GM18499 (cell line): ENCODE results near the gene TNRC6C.
"Not testable (repeated sequence)": the region's sequence is repeated elsewhere in the genome, so short reads cannot be mapped to it uniquely, and the experiment has no call there.

ENCODE experiments used
- ATAC-seq: cut with Tn5 transposase; IDR thresholded peaks from one replicate; pipeline ENCODE4 v1.9.1; 2021; ENCODE audit warnings: moderate number of reproducible peaks; ENCODE audit not compliant: insufficient read depth, unreplicated experiment

TNRC6C gene

GRCh38 chr17:78040440-78041385 lies 82.2 kb downstream of the TNRC6C start:
- no peak for ATAC-seq

GRCh38 chr17:78041386-78042179 lies 83.1 kb downstream of the TNRC6C start:
- ATAC-seq = no peak

- ATAC-seq = no peak
Measured at GRCh38 chr17:78042542-78042941, 84.0 kb downstream of the TNRC6C start.

GRCh38 chr17:78043031-78043430 lies 84.5 kb downstream of the TNRC6C start:
- ATAC-seq = no peak

DNA sequence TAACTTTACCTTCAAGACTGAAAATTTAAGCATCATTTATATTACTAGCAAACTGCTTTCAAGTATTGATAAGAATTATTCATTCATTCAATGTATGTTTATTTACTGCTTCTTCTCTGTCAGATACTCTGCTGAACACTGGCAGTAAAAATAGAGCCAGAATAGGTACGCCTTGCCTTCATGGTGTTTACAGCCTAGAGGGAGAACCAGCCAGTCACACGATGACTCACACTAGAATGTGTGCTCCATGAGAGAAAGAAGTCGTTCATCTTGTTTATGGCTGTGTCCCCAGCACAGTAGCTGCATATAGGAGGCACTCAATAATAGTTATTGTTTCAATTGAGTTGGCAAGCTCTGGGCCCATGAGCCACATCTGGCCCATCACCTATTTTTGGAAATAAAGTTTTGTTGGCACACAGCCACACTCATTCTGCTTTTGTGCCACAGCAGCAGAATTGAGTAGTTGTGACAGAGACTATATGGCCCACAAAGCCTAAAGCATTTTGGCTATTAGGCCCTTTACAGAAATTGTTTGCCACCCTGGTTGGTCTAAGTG lies 85.9 kb downstream of the TNRC6C start:
- ATAC-seq = no peak

DNA sequence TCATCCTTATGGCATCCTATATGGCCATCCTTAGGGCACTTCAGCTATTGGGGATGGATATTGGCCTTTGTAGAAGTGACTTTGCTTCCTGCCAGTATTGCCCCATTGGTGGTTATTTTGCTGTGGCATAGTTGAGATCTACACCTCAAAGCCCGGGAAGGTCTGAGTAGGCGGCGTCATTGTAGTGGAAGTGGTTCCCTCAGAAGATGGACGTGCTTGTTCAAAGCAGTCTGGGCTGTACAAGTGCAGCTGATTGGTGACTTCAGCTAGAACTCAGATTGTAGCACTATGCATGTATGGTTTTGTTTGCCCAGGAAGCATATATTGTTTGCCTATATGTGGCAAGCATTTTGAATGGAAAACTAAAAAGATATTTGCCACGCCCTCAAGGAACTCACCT lies 86.8 kb downstream of the TNRC6C start:
- no peak for ATAC-seq

DNA sequence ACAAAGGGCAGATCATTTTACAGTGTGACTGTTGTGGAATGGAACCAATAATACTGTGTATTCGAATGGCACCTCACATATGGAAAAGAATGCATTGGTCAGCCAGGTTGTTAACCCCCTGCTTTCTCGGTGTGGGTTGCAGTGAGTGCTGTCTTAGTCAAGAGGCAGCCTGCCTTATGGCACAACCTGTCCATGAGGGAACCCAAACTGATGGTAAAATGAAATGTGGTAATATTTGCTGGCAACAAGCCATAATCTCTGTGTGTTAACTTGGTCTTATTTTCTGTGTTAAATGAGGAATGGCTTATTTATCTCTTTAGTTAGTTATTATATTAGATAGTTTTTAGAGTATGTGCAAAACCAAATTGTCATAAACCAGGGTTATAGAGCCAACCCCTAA lies 88.4 kb downstream of the TNRC6C start:
- no peak for ATAC-seq

- no peak for ATAC-seq
Measured at GRCh38 chr17:78048346-78049292, 90.1 kb downstream of the TNRC6C start.

- ATAC-seq = no peak
Measured at GRCh38 chr17:78049609-78050008, 91.1 kb downstream of the TNRC6C start.

- ATAC-seq = no peak
Measured at GRCh38 chr17:78051186-78051972, 92.9 kb downstream of the TNRC6C start.

DNA sequence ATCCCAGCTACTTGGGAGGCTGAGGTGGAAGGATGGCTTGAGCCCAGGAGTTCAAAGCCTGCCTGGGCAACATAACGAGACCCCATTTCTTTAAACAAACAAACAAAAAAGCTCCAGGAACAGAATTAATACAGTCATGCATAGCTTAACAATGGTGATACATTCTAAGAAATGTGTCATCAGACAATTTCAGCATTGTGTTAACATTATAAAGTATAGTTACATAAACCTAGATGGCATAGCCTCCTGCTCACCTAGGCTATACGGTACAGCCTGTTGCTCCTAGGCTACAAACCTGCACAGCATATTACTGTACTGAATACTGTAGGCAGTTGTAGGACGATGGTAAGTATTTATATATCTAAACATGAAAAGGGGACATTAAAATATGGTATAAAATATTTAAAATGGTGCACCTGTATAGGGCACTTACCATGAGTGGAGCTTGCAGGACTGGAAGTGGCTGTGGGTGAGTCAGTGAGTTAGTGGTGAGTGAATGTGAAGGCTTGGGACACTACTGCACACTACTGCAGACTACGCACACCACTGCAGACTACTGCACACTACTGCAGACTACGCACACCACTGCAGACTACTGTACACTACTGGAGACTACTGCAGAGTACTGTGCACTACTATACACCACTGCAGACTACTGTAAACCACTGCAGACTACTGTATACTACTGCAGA lies 95.4 kb downstream of the TNRC6C start:
- ATAC-seq = no peak

DNA sequence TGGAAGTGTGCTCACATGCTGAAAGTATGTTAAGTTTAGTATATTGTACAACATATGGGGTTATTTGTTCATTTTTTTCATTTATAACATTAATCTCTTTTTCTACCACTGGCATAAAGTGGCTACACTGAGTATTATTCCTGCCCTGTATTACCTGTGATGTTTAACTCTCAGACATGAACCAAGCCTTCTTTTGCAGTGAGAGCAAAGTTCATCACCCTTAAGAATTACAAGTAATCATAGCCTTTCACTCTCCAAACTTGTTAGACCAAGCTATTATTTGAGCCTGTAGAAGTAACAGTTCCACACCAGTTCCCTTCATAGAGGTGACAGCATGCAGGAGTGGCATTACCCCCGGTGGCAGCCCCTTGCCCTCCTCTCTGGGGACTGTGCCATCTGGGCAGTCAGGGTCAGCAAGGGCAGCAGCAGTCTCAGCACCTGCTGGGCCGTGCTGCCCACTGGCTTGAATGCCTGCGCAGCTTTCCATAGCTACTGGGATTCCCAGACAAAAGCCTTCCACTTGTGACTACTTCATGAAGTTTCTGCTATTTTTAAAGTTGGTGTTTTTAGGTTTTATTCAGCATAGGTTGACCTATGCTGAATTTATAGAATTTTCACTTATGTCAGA lies 98.7 kb downstream of the TNRC6C start:
- no peak for ATAC-seq

GRCh38 chr17:78058001-78058400 lies 99.5 kb downstream of the TNRC6C start:
- no peak for ATAC-seq

DNA sequence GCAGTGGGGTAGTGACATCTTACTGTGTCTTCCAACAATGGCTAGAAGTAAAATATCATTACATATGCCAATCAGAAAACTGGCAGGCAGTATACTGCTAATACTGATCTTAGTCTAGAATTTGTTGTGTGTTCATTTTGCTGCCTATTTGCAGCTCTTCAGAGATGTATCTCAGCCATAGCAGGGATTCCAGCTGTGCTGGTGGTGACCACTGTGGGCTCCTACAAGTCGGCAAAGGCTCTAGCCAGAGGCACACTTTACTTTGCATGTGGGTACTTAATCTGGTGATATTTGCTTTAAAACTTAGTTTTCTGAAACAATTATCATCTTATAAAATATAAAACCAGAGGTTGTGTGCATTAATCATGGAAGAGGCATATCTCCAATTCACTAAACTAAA lies 100.1 kb downstream of the TNRC6C start:
- no peak for ATAC-seq

- no peak for ATAC-seq
Measured at GRCh38 chr17:78062596-78062995, 104.1 kb downstream of the TNRC6C start.

GRCh38 chr17:78063489-78063888 lies 105.0 kb downstream of the TNRC6C start:
- ATAC-seq = no peak

- no peak for ATAC-seq
Measured at GRCh38 chr17:78064708-78065107, 106.2 kb downstream of the TNRC6C start.

DNA sequence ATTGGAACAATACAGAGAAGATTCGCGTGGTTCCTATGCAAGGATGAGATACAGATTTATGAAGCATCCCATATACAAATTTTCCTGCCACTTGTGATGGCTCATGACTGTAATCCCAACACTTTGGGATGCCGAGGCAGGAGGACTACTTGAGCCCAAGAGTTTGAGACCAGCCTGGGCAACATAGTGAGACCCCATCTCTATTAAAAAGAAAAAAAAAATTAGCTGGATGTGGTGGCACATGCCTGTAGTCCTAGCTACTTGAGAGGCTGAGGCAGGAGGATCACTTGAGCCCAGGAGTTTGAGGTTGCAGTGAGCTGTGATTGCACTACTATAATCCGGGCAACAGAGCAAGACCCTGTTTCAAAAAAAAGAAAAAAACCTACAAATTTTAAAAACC lies 108.5 kb downstream of the TNRC6C start:
- ATAC-seq = not testable (repeated sequence)
